ENCODE data around the gene NEU2. TPM values are rescaled to one million over a fixed set of nuclear protein-coding genes. Genes with fewer than 3 reads are reported as not detected.

The NEU2 gene
- total RNA-seq, 1 experiment from 2014 or later: not detected

- H3K27ac ChIP-seq (ENCODE audit: low read depth, low read length, poor library complexity, severe bottlenecking): no peak overlapping the region
- BruUV-seq (replicated peaks): no TSS peak
- POLR2A ChIA-PET (ENCODE audit: low non-redundant PET): no interaction called here
- CTCF ChIA-PET: no interaction called here
- no peak overlapping the region for H3K4me3 ChIP-seq (ENCODE audit: low read depth, low read length, poor library complexity, severe bottlenecking)
- TF ChIP-seq CTCF (conservative IDR thresholded peaks at IDR 0.05; ENCODE audit: low read depth, low read length): no peak
- TF ChIP-seq EZH2 (IDR thresholded peaks at IDR 0.05; ENCODE audit: borderline replicate concordance, low read depth, low read length, poor library complexity, severe bottlenecking): no peak
- H3K36me3 ChIP-seq (ENCODE audit: insufficient read depth, low read length, poor library complexity, severe bottlenecking): no peaks in the 10 kb centered on the region
- no peaks in the 10 kb centered on the region for H3K4me1 ChIP-seq (ENCODE audit: insufficient read depth, low read length, poor library complexity, severe bottlenecking)
- intact Hi-C loops (cut with micrococcal nuclease; ENCODE audit: unreplicated experiment): no loop called here
- no peaks in the 10 kb centered on the region for H3K27me3 ChIP-seq (replicated peaks; ENCODE audit: insufficient read depth, low read depth, low read length, poor library complexity)
- DNase-seq (ENCODE audit: low spot score): no peak
- no peaks in the 10 kb centered on the region for H3K9me3 ChIP-seq (ENCODE audit: low read depth, low read length, poor library complexity, severe bottlenecking)
Observed at GRCh38 chr2:233079473-233079877, 47.0 kb downstream of the NEU2 start.

GRCh38 chr2:233079953-233080835 lies 47.7 kb downstream of the NEU2 start:
- H3K4me1 ChIP-seq (ENCODE audit: insufficient read depth, low read length, poor library complexity, severe bottlenecking): no peaks in the 10 kb centered on the region
- BruUV-seq (replicated peaks): no TSS peak
- no peaks in the 10 kb centered on the region for H3K27me3 ChIP-seq (replicated peaks; ENCODE audit: insufficient read depth, low read depth, low read length, poor library complexity)
- ChIA-PET POLR2A (ENCODE audit: low non-redundant PET) (no interaction called here), CTCF (no interaction called here)
- H3K36me3 ChIP-seq (ENCODE audit: insufficient read depth, low read length, poor library complexity, severe bottlenecking): no peaks in the 10 kb centered on the region
- no peak for TF ChIP-seq CTCF (conservative IDR thresholded peaks at IDR 0.05; ENCODE audit: low read depth, low read length)
- TF ChIP-seq EZH2 (IDR thresholded peaks at IDR 0.05; ENCODE audit: borderline replicate concordance, low read depth, low read length, poor library complexity, severe bottlenecking): no peak
- no peak for DNase-seq (ENCODE audit: low spot score)
- no peak overlapping the region for H3K27ac ChIP-seq (ENCODE audit: low read depth, low read length, poor library complexity, severe bottlenecking)
- no peaks in the 10 kb centered on the region for H3K9me3 ChIP-seq (ENCODE audit: low read depth, low read length, poor library complexity, severe bottlenecking)
- intact Hi-C loops (cut with micrococcal nuclease; ENCODE audit: unreplicated experiment): no loop called here
- H3K4me3 ChIP-seq (ENCODE audit: low read depth, low read length, poor library complexity, severe bottlenecking): no peak overlapping the region

GRCh38 chr2:233080836-233081229 lies 48.4 kb downstream of the NEU2 start:
- TF ChIP-seq EZH2 (IDR thresholded peaks at IDR 0.05; ENCODE audit: borderline replicate concordance, low read depth, low read length, poor library complexity, severe bottlenecking) (no peak), CTCF (conservative IDR thresholded peaks at IDR 0.05; ENCODE audit: low read depth, low read length) (no peak)
- ChIA-PET CTCF (no interaction called here), POLR2A (ENCODE audit: low non-redundant PET) (no interaction called here)
- no peaks in the 10 kb centered on the region for H3K9me3 ChIP-seq (ENCODE audit: low read depth, low read length, poor library complexity, severe bottlenecking)
- no peak overlapping the region for H3K4me3 ChIP-seq (ENCODE audit: low read depth, low read length, poor library complexity, severe bottlenecking)
- no peak overlapping the region for H3K27ac ChIP-seq (ENCODE audit: low read depth, low read length, poor library complexity, severe bottlenecking)
- no peak for DNase-seq (ENCODE audit: low spot score)
- no peaks in the 10 kb centered on the region for H3K4me1 ChIP-seq (ENCODE audit: insufficient read depth, low read length, poor library complexity, severe bottlenecking)
- no peaks in the 10 kb centered on the region for H3K27me3 ChIP-seq (replicated peaks; ENCODE audit: insufficient read depth, low read depth, low read length, poor library complexity)
- H3K36me3 ChIP-seq (ENCODE audit: insufficient read depth, low read length, poor library complexity, severe bottlenecking): no peaks in the 10 kb centered on the region
- no TSS peak for BruUV-seq (replicated peaks)
- intact Hi-C loops (cut with micrococcal nuclease; ENCODE audit: unreplicated experiment): no loop called here
